BLaER1 (cell line): ENCODE data around the gene CDKAL1.

Experiments used
- H3K27ac ChIP-seq: shearing (Covaris generic); formaldehyde crosslinking; 2 replicates; pipeline ENCODE4 v1.8.1; 2022
- H3K27me3 ChIP-seq: shearing (Covaris generic); formaldehyde crosslinking; 2 replicates; pipeline ENCODE4 v1.8.1; 2022
- H3K36me3 ChIP-seq: shearing (Covaris generic); formaldehyde crosslinking; 2 replicates; pipeline ENCODE4 v1.8.1; 2022
- H3K4me1 ChIP-seq: shearing (Covaris generic); formaldehyde crosslinking; 2 replicates; pipeline ENCODE4 v1.8.1; 2022
- H3K4me2 ChIP-seq: shearing (Covaris generic); formaldehyde crosslinking; 2 replicates; pipeline ENCODE4 v1.8.1; 2022
- H3K4me3 ChIP-seq: shearing (Covaris generic); formaldehyde crosslinking; 2 replicates; pipeline ENCODE4 v1.8.1; 2022
- H3K9ac ChIP-seq: shearing (Covaris generic); formaldehyde crosslinking; 2 replicates; pipeline ENCODE4 v1.8.1; 2022
- H3K9me3 ChIP-seq: shearing (Covaris generic); formaldehyde crosslinking; 2 replicates; pipeline ENCODE4 v1.8.1; 2022
- H4K20me1 ChIP-seq: shearing (Covaris generic); formaldehyde crosslinking; 2 replicates; pipeline ENCODE4 v1.8.1; 2022
- Cebpa-rat ChIP-seq: shearing (Covaris generic); IDR thresholded peaks from 2 replicates; pipeline ENCODE4 v1.8.1; 2022

The CDKAL1 gene

GRCh38 chr6:20769631-20770030, 235.4 kb downstream of the CDKAL1 start:
- Histone ChIP-seq H3K27ac (no peak overlapping the region), H3K36me3 (0 out of 2 replicates have a peak, but pooled peaks cover 4% of the 10 kb centered on the region), H3K4me2 (no peak overlapping the region), H4K20me1 (no peaks in the 10 kb centered on the region), H3K4me3 (no peak overlapping the region), H3K4me1 (peaks cover 4% of the 10 kb centered on the region; the same call in 1 of the 2 replicates), H3K9me3 (no peaks in the 10 kb centered on the region), H3K9ac (no peak overlapping the region), H3K27me3 (no peaks in the 10 kb centered on the region)
- no peak for TF ChIP-seq Cebpa-rat

GRCh38 chr6:20770773-20771172, 236.5 kb downstream of the CDKAL1 start:
- H3K27ac ChIP-seq: no peak overlapping the region
- no peaks in the 10 kb centered on the region for H3K9me3 ChIP-seq
- H3K27me3 ChIP-seq: no peaks in the 10 kb centered on the region
- TF ChIP-seq Cebpa-rat: no peak
- no peak overlapping the region for H3K4me2 ChIP-seq
- 0 out of 2 replicates have a peak, but pooled peaks cover 4% of the 10 kb centered on the region for H3K36me3 ChIP-seq
- no peak overlapping the region for H3K4me3 ChIP-seq
- peaks cover 4% of the 10 kb centered on the region; the same call in 1 of the 2 replicates for H3K4me1 ChIP-seq
- no peak overlapping the region for H3K9ac ChIP-seq
- H4K20me1 ChIP-seq: no peaks in the 10 kb centered on the region

DNA sequence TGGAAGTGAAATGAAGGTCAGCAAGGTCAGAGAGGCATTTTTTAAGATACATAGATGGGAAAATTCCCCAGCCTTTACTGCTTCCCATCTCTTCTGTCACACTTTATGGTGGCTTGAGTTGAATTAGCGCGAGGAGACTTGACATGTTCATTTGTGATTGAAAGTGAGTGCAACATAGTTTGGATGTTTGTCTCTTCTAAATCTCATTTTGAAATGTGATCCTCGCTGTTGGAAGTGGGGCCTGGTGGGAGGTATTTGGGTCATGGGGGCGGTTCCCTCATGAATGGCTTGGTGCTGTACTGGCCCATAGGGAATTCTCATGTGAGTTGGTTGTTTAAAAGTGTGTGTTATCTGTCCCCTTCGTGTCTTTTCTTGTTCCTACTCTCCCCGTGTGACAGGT, 237.2 kb downstream of the CDKAL1 start:
- Histone ChIP-seq H3K9ac (no peak overlapping the region), H3K4me2 (no peak overlapping the region), H3K4me1 (peaks cover 4% of the 10 kb centered on the region; the same call in 1 of the 2 replicates), H3K27me3 (no peaks in the 10 kb centered on the region), H3K4me3 (no peak overlapping the region), H3K9me3 (no peaks in the 10 kb centered on the region), H3K27ac (no peak overlapping the region), H4K20me1 (no peaks in the 10 kb centered on the region), H3K36me3 (0 out of 2 replicates have a peak, but pooled peaks cover 4% of the 10 kb centered on the region)
- TF ChIP-seq Cebpa-rat: no peak

DNA sequence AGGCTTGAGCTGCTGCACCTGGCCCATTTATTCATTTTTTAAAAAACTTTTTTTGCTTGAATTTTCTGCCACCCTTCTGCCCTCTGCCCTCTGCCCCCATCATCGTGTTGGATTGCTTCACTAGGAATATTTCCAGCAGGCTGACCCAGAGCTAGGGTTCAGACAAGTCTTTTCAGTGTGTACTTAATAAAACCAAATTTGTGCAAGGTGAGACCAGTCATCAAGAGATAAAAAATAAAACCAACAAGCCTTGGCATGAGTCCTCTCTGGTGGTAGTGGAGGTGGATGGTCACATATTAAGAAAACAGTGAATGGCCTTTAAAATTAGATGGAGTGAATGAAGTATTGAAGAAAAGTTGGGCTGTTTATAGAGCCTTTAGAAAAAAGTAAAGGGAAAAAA, 239.6 kb downstream of the CDKAL1 start:
- peaks cover 4% of the 10 kb centered on the region; the same call in 1 of the 2 replicates for H3K4me1 ChIP-seq
- no peaks in the 10 kb centered on the region for H3K9me3 ChIP-seq
- peaks cover 7% of the 10 kb centered on the region; the same call in 1 of the 2 replicates for H3K36me3 ChIP-seq
- H3K4me3 ChIP-seq: no peak overlapping the region
- H3K27ac ChIP-seq: no peak overlapping the region
- H4K20me1 ChIP-seq: no peaks in the 10 kb centered on the region
- no peak overlapping the region for H3K4me2 ChIP-seq
- TF ChIP-seq Cebpa-rat: no peak
- H3K27me3 ChIP-seq: no peaks in the 10 kb centered on the region
- no peak overlapping the region for H3K9ac ChIP-seq

DNA sequence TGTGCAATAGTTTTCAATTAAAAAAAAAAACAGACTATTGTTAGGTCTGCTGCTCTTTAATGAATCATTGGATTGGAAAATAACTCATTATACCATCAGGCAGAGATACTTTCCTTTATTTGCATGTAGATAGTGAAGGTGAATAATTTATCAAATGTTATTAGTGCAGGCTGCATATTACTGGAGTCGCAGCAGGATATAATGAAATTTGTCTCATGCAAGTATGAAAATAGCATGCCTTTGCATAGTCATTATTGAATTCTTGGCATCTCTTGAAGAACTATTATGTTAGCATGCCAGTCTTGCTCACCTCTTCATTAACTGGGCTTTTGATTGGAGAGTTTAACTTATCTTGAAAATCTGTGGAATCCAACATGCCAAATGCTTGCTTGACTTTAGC, 241.7 kb downstream of the CDKAL1 start:
- TF ChIP-seq Cebpa-rat: no peak
- Histone ChIP-seq H3K4me2 (no peak overlapping the region), H3K9me3 (no peaks in the 10 kb centered on the region), H3K4me3 (no peak overlapping the region), H4K20me1 (no peaks in the 10 kb centered on the region), H3K27me3 (no peaks in the 10 kb centered on the region), H3K9ac (no peak overlapping the region), H3K36me3 (peaks cover 6% of the 10 kb centered on the region; the same call in 1 of the 2 replicates), H3K27ac (no peak overlapping the region), H3K4me1 (peaks cover 4% of the 10 kb centered on the region; the same call in 1 of the 2 replicates)

DNA sequence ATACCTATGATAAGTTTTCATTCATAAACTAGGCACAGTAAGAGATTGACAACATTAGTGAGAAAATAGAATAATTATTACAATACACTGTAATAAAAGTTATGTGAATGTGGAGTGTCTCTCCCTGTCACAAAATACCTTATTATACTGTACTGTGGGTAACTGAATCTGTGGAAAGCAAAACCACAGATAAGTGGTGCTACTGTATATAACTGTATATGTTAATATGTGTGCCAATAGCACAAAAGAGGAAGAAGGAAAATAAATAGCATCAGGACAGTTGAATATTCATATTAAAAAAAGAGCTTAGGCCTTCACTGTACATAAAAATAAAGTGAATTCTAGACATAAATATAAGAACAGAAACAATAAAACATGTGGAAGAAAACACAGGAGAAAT, 243.5 kb downstream of the CDKAL1 start:
- no peak overlapping the region for H3K4me2 ChIP-seq
- H3K4me1 ChIP-seq: no peaks in the 10 kb centered on the region
- no peak for TF ChIP-seq Cebpa-rat
- no peaks in the 10 kb centered on the region for H3K27me3 ChIP-seq
- no peak overlapping the region for H3K4me3 ChIP-seq
- no peaks in the 10 kb centered on the region for H4K20me1 ChIP-seq
- H3K9me3 ChIP-seq: no peaks in the 10 kb centered on the region
- no peak overlapping the region for H3K27ac ChIP-seq
- H3K36me3 ChIP-seq: peaks cover 6% of the 10 kb centered on the region; the same call in 1 of the 2 replicates
- no peak overlapping the region for H3K9ac ChIP-seq

GRCh38 chr6:20778459-20778858, 244.2 kb downstream of the CDKAL1 start:
- TF ChIP-seq Cebpa-rat: no peak
- Histone ChIP-seq H3K27ac (no peak overlapping the region), H3K4me1 (no peaks in the 10 kb centered on the region), H3K4me3 (no peak overlapping the region), H3K27me3 (no peaks in the 10 kb centered on the region), H3K4me2 (no peak overlapping the region), H4K20me1 (no peaks in the 10 kb centered on the region), H3K36me3 (peaks cover 13% of the 10 kb centered on the region), H3K9me3 (no peaks in the 10 kb centered on the region), H3K9ac (no peak overlapping the region)

- TF ChIP-seq Cebpa-rat: no peak
- no peaks in the 10 kb centered on the region for H4K20me1 ChIP-seq
- no peaks in the 10 kb centered on the region for H3K4me1 ChIP-seq
- no peak overlapping the region for H3K9ac ChIP-seq
- H3K4me3 ChIP-seq: no peak overlapping the region
- no peaks in the 10 kb centered on the region for H3K9me3 ChIP-seq
- no peak overlapping the region for H3K4me2 ChIP-seq
- no peak overlapping the region for H3K27ac ChIP-seq
- H3K36me3 ChIP-seq: peaks cover 17% of the 10 kb centered on the region
- H3K27me3 ChIP-seq: no peaks in the 10 kb centered on the region
These were observed 244.7 kb downstream of the CDKAL1 start for GRCh38 chr6:20778912-20779311.

DNA sequence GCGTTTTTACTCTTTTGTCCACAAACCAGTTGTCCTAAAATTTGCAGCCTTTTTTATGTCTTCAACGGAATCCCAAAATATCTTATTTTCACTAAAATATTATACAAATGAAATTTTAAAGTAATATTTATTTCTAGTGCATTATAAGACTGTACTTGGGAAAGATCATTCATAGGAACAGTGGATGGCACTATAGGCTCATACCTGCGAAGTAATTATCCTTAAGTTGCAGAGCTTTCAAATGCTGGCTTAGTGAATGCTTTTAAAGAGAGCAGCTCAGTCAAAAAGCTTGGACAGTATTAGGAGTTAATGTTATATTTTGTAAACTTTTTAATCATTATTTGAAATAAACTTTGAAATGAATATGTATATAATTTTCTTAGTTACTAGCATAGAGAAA, 254.9 kb downstream of the CDKAL1 start:
- H3K4me3 ChIP-seq: no peak overlapping the region
- H3K36me3 ChIP-seq: 0 out of 2 replicates have a peak, but pooled peaks cover 3% of the 10 kb centered on the region
- no peaks in the 10 kb centered on the region for H3K9me3 ChIP-seq
- TF ChIP-seq Cebpa-rat: no peak
- no peaks in the 10 kb centered on the region for H3K27me3 ChIP-seq
- no peak overlapping the region for H3K9ac ChIP-seq
- H4K20me1 ChIP-seq: no peaks in the 10 kb centered on the region
- H3K27ac ChIP-seq: no peak overlapping the region
- H3K4me2 ChIP-seq: no peak overlapping the region
- H3K4me1 ChIP-seq: no peaks in the 10 kb centered on the region

- TF ChIP-seq Cebpa-rat: no peak
- Histone ChIP-seq H3K9me3 (no peaks in the 10 kb centered on the region), H3K27ac (no peak overlapping the region), H3K4me1 (no peaks in the 10 kb centered on the region), H3K27me3 (no peaks in the 10 kb centered on the region), H3K9ac (no peak overlapping the region), H4K20me1 (no peaks in the 10 kb centered on the region), H3K36me3 (0 out of 2 replicates have a peak, but pooled peaks cover 3% of the 10 kb centered on the region), H3K4me2 (no peak overlapping the region), H3K4me3 (no peak overlapping the region)
These were observed 256.0 kb downstream of the CDKAL1 start for GRCh38 chr6:20790032-20790791.
